MM.1S (cell line): ENCODE data around the gene CYP4F12.

Experiments
- CTCF ChIP-seq: fragments of 300-600 bp; sonication (generic); IDR thresholded peaks from 2 replicates; pipeline ENCODE4 v1.5.1; 2016; ENCODE audit warnings: antibody characterized with exemption, low read length, mixed read lengths
- EZH2 ChIP-seq: fragments of 300-600 bp; sonication (generic); optimal IDR thresholded peaks from 2 replicates; pipeline ENCODE3; 2017; ENCODE audit warnings: low read depth, mild to moderate bottlenecking, antibody characterized with exemption, low read length, mixed read lengths

GRCh38 chr19:15652559-15653278, 20.2 kb upstream of the CYP4F12 start:
- TF ChIP-seq CTCF (no peak), EZH2 (no peak)
